K562 (cell line): Measurements from ENCODE around the gene DCUN1D2. TPM values are rescaled to one million over a fixed set of nuclear protein-coding genes. Genes with fewer than 3 reads are reported as not detected.
A peak's percentile ranks its signal among the peaks of the same experiment; 100 is the strongest.

ENCODE experiments used
- C11orf30 ChIP-seq: fragments of 450-650 bp; IDR thresholded peaks from 2 replicates; pipeline ENCODE4 v1.6.1; 2016; ENCODE audit warnings: low read depth, mild to moderate bottlenecking
- CBFB ChIP-seq: sonication (generic); formaldehyde crosslinking; IDR thresholded peaks from 2 replicates; pipeline ENCODE4 v1.4.0; 2020; ENCODE audit warnings: mild to moderate bottlenecking, missing genetic modification reagents
- COPS2 ChIP-seq: fragments of 450-650 bp; conservative IDR thresholded peaks from 2 replicates; pipeline ENCODE4 v1.6.1; 2016; ENCODE audit warnings: mild to moderate bottlenecking, moderate library complexity
- GABPB1 ChIP-seq: sonication (generic); formaldehyde crosslinking; IDR thresholded peaks from 2 replicates; pipeline ENCODE4 v1.8.0; 2022; ENCODE audit warnings: mild to moderate bottlenecking, missing genetic modification reagents
- HCFC1 ChIP-seq: IDR thresholded peaks from 2 replicates; pipeline ENCODE4 v1.6.1; 2012; ENCODE audit warnings: low read depth, low read length, improper control_type of control experiment
- HEY1 ChIP-seq: fragments of 250-450 bp; sonication (Bioruptor Pico); IDR thresholded peaks from 2 replicates; pipeline ENCODE4 v1.5.0; 2020; ENCODE audit warnings: mild to moderate bottlenecking, moderate library complexity, borderline replicate concordance
- JUN ChIP-seq, 2 experiments: sonication (generic) in 1 of 2; formaldehyde crosslinking in 1 of 2; IDR thresholded peaks; 2 replicates each; pipeline versions ENCODE4 v1.6.1 to v1.8.0; 2012 to 2022; ENCODE audit warnings: borderline replicate concordance in 2 of 2, mild to moderate bottlenecking in 2 of 2, improper control_type of control experiment in 1 of 2, low read depth in 1 of 2, low read length in 1 of 2, missing genetic modification reagents in 1 of 2
- KDM5B ChIP-seq: fragments of 200-600 bp; sonication (generic); IDR thresholded peaks from 2 replicates; pipeline ENCODE4 v1.6.1; 2012; ENCODE audit warnings: low read depth, mild to moderate bottlenecking, moderate library complexity, low read length, control low read depth, inconsistent platforms; ENCODE audit not compliant: insufficient replicate concordance
- NEUROD1 ChIP-seq: fragments of 150-350 bp; IDR thresholded peaks from 2 replicates; pipeline ENCODE4 v1.6.1; 2014; ENCODE audit warnings: borderline replicate concordance, low read length, low read depth; ENCODE audit not compliant: partially characterized antibody
- RBM39 ChIP-seq: fragments of 200-400 bp; formaldehyde crosslinking; optimal IDR thresholded peaks from 2 replicates; pipeline ENCODE3; 2018; ENCODE audit warnings: low read depth, low read length
- SNIP1 ChIP-seq: fragments of 450-650 bp; IDR thresholded peaks from 2 replicates; pipeline ENCODE4 v1.7.1; 2017; ENCODE audit warnings: low read depth, mild to moderate bottlenecking
- ZNF384 ChIP-seq: IDR thresholded peaks from 2 replicates; pipeline ENCODE4 v1.6.1; 2012; ENCODE audit warnings: low read depth, low read length, improper control_type of control experiment
- ZNF445 ChIP-seq: fragments of 250-450 bp; sonication (Bioruptor Pico); IDR thresholded peaks from 2 replicates; pipeline ENCODE4 v1.4.0; 2020; ENCODE audit warnings: low read depth, mild to moderate bottlenecking, moderate library complexity
- ZNF668 ChIP-seq: fragments of 250-450 bp; sonication (Bioruptor Pico); IDR thresholded peaks from 2 replicates; pipeline ENCODE4 v1.8.0; 2022; ENCODE audit warnings: mild to moderate bottlenecking, inconsistent platforms
- polyA plus RNA-seq, 8 experiments: library from polyadenylated mRNA; depleted of rRNA in 4 of 8; stranded (reverse) in 5 of 8; unstranded in 3 of 8; fragments of >200 nt; fragmentation: Nextera tagmentation in 2 of 8; fragmentation: Illumina TruSeq in 1 of 8; extraction: Ambion mirVana in 2 of 8; extraction: Trizol in 1 of 8; gene quantifications; 2 replicates each; pipeline versions ENCODE4 v1.2.1 to v1.2.3, GENCODE V29; 2011 to 2014; ENCODE audit warnings: inconsistent platforms in 1 of 8, missing spikeins in 1 of 8
- total RNA-seq, 7 experiments: library from RNA; depleted of rRNA in 6 of 7; stranded (reverse); fragments of >200 nt in 6 of 7; fragmentation: Illumina TruSeq in 2 of 7; extraction: Trizol in 2 of 7; gene quantifications; 2 replicates each; pipeline versions ENCODE4 v1.2.1 to v1.2.3, GENCODE V29; 2011 to 2021; ENCODE audit warnings: low replicate concordance in 1 of 7
- TF ChIP-seq, protein P1 (sequence below): sonication (generic); formaldehyde crosslinking; IDR thresholded peaks from 2 replicates; pipeline ENCODE4 v1.8.0; 2022; ENCODE audit warnings: missing genetic modification reagents, mild to moderate bottlenecking, moderate library complexity, borderline replicate concordance
- TF ChIP-seq, protein P2 (sequence below), 2 experiments: fragments of 450-650 bp; formaldehyde crosslinking in 1 of 2; IDR thresholded peaks; 2 replicates each; pipeline versions ENCODE4 v1.4.0 to v1.6.1; 2014 to 2020; ENCODE audit warnings: mild to moderate bottlenecking in 2 of 2, borderline replicate concordance in 1 of 2, low read depth in 1 of 2
- TF ChIP-seq, protein P3 (sequence below): fragments of 450-650 bp; IDR thresholded peaks from 2 replicates; pipeline ENCODE4 v1.6.1; 2016

Gene DCUN1D2
- total and polyA plus RNA-seq, 9 of the 15 experiments (the other 6 are each of a cell fraction or from before 2014, with no cell fraction given): 2.1 to 16.8 (median 11.1) TPM

DNA sequence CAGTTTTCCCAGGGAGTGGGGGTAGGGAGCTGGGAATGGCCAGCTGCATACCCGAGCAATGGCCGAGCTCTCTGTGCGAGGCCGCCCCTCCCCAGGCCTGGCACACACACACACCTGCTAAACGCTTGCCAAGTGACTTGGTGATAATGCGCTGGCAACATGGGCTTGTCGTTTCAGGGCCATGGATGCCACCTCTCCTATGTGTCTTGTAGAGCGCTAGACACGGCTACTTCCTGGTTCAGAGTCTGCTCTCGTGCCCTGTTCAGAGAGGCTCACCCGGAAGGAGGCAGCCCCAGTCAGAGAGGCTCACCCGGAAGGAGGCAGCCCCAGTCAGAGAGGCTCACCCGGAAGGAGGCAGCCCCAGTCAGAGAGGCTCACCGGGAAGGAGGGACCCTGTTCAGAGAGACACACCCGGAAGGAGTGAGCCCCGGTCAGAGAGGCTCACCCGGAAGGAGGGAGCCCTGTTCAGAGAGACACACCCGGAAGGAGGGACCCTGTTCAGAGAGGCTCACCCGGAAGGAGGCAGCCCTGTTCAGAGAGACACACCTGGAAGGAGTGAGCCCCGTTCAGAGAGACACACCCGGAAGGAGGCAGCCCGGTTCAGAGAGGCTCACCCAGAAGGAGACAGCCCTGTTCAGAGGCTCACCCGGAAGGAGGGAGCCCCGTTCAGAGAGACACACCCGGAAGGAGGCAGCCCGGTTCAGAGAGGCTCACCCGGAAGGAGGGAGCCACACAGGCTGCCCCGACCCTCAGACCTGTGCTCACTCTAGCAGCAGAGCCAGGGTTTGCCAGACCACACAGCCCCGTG, 41.4 kb downstream of the DCUN1D2 start (continued):
- TF ChIP-seq HCFC1 (peak; percentile 83), KDM5B (peak; percentile 43), ZNF445 (CRISPR knock-in tag) (no peak), RBM39 (no peak), CBFB (peak; percentile 73; the same call in 1 of the 2 replicates), SNIP1 (no peak), JUN (IDR thresholded peaks at IDR 0.05; ENCODE audit: borderline replicate concordance, low read depth, low read length) (peak; percentile 6; the same call in 1 of the 2 replicates), JUN (CRISPR knock-in tag; IDR thresholded peaks at IDR 0.05; ENCODE audit: borderline replicate concordance) (no peak), HEY1 (no peak), NEUROD1 (peak; percentile 15), COPS2 (no peak), ZNF668 (CRISPR knock-in tag) (no peak), ZNF384 (peak; percentile 8; the same call in 1 of the 2 replicates), GABPB1 (CRISPR knock-in tag) (peak; percentile 99), C11orf30 (peak; percentile 38)
- TF ChIP-seq, protein P1, sequence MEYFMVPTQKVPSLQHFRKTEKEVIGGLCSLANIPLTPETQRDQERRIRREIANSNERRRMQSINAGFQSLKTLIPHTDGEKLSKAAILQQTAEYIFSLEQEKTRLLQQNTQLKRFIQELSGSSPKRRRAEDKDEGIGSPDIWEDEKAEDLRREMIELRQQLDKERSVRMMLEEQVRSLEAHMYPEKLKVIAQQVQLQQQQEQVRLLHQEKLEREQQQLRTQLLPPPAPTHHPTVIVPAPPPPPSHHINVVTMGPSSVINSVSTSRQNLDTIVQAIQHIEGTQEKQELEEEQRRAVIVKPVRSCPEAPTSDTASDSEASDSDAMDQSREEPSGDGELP: peak; percentile 74
- TF ChIP-seq, protein P2, sequence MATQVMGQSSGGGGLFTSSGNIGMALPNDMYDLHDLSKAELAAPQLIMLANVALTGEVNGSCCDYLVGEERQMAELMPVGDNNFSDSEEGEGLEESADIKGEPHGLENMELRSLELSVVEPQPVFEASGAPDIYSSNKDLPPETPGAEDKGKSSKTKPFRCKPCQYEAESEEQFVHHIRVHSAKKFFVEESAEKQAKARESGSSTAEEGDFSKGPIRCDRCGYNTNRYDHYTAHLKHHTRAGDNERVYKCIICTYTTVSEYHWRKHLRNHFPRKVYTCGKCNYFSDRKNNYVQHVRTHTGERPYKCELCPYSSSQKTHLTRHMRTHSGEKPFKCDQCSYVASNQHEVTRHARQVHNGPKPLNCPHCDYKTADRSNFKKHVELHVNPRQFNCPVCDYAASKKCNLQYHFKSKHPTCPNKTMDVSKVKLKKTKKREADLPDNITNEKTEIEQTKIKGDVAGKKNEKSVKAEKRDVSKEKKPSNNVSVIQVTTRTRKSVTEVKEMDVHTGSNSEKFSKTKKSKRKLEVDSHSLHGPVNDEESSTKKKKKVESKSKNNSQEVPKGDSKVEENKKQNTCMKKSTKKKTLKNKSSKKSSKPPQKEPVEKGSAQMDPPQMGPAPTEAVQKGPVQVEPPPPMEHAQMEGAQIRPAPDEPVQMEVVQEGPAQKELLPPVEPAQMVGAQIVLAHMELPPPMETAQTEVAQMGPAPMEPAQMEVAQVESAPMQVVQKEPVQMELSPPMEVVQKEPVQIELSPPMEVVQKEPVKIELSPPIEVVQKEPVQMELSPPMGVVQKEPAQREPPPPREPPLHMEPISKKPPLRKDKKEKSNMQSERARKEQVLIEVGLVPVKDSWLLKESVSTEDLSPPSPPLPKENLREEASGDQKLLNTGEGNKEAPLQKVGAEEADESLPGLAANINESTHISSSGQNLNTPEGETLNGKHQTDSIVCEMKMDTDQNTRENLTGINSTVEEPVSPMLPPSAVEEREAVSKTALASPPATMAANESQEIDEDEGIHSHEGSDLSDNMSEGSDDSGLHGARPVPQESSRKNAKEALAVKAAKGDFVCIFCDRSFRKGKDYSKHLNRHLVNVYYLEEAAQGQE (IDR thresholded peaks at IDR 0.05; ENCODE audit: borderline replicate concordance): no peak
- TF ChIP-seq, protein P2 (CRISPR knock-in tag; IDR thresholded peaks at IDR 0.05; ENCODE audit: low read depth): no peak
- TF ChIP-seq, protein P3, sequence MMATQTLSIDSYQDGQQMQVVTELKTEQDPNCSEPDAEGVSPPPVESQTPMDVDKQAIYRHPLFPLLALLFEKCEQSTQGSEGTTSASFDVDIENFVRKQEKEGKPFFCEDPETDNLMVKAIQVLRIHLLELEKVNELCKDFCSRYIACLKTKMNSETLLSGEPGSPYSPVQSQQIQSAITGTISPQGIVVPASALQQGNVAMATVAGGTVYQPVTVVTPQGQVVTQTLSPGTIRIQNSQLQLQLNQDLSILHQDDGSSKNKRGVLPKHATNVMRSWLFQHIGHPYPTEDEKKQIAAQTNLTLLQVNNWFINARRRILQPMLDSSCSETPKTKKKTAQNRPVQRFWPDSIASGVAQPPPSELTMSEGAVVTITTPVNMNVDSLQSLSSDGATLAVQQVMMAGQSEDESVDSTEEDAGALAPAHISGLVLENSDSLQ: peak; percentile 81
